HG03097 (cell line): ENCODE measurements around the gene USP17L18.
"Not testable (repeated sequence)": the region's sequence is repeated elsewhere in the genome, so short reads cannot be mapped to it uniquely, and the experiment has no call there.

Experiments used
- ATAC-seq: cut with Tn5 transposase; IDR thresholded peaks from one replicate; pipeline ENCODE4 v1.9.1; 2021; ENCODE audit not compliant: unreplicated experiment, low FRiP score

USP17L18 gene, protein sequence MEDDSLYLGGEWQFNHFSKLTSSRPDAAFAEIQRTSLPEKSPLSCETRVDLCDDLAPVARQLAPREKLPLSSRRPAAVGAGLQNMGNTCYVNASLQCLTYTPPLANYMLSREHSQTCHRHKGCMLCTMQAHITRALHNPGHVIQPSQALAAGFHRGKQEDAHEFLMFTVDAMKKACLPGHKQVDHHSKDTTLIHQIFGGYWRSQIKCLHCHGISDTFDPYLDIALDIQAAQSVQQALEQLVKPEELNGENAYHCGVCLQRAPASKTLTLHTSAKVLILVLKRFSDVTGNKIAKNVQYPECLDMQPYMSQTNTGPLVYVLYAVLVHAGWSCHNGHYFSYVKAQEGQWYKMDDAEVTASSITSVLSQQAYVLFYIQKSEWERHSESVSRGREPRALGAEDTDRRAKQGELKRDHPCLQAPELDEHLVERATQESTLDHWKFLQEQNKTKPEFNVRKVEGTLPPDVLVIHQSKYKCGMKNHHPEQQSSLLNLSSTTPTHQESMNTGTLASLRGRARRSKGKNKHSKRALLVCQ

DNA sequence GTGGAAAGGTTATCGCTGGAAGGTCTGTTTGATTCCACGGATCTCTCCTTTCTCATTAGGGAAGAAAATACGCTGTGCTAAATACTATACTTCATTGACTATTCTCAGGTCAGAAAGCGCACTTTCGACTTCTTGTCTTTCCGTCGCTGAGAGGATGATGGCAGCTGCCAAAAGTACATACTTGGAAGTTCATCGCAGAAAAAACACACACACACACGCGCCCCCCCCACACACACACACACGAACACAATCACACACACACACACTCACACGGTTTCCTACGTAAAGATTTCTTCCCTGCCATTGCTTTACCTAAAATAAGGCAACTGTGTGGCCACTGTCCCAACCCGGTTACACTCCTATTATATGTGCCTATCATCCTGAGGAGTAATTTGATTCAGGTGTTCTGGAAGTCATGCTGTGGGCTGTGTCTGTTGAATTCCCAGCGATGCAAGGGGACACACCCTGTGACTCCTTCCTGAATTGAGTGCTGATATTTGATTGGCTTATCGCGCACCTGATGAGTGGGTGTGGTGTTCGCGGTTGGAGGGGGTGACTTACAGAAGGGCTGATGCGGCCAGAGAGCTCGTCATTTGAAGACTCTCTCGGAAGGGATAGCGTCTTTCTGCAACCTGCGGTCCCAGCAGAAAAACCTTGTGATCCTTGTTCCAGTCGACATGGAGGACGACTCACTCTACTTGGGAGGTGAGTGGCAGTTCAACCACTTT is at the start of gene USP17L18:
TSS of gene USP17L18 (plus strand) at position 678 of the 728 bp plus-strand sequence. CDS start at position 678, 0 bp downstream.
- not testable (repeated sequence) for ATAC-seq

DNA sequence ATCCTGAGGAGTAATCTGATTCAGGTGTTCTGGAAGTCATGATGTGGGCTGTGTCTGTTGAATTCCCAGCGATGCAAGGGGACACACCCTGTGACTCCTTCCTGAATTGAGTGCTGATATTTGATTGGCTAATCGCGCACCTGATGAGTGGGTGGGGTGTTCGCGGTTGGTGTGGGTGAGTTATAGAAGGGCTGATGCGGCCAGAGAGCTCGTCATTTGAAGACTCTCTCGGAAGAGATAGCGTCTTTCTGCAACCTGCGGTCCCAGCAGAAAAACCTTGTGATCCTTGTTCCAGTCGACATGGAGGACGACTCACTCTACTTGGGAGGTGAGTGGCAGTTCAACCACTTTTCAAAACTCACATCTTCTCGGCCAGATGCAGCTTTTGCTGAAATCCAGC is 38.1 kb upstream of the USP17L18 start, which contains the start of gene USP17L10:
TSS of gene USP17L10 (plus strand) at position 301 of the 400 bp plus-strand sequence. CDS start at position 301, 0 bp downstream.
- not testable (repeated sequence) for ATAC-seq

DNA sequence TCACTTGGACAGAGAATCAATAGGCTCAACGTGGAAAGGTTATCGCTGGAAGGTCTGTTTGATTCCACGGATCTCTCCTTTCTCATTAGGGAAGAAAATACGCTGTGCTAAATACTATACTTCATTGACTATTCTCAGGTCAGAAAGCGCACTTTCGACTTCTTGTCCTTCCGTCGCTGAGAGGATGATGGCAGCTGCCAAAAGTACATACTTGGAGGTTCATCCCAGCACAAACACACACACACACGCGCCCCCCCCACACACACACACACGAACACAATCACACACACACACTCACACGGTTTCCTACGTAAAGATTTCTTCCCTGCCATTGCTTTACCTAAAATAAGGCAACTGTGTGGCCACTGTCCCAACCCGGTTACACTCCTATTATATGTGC is 33.7 kb upstream of the USP17L18 start:
- ATAC-seq = not testable (repeated sequence)

DNA sequence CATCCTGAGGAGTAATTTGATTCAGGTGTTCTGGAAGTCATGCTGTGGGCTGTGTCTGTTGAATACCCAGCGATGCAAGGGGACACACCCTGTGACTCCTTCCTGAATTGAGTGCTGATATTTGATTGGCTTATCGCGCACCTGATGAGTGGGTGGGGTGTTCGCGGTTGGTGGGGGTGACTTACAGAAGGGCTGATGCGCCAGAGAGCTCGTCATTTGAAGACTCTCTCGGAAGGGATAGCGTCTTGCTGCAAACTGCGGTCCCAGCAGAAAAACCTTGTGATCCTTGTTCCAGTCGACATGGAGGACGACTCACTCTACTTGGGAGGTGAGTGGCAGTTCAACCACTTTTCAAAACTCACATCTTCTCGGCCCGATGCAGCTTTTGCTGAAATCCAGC is 33.3 kb upstream of the USP17L18 start, which contains the start of gene USP17L11:
TSS of gene USP17L11 (plus strand) at position 301 of the 400 bp plus-strand sequence. CDS start at position 301, 0 bp downstream.
- not testable (repeated sequence) for ATAC-seq

DNA sequence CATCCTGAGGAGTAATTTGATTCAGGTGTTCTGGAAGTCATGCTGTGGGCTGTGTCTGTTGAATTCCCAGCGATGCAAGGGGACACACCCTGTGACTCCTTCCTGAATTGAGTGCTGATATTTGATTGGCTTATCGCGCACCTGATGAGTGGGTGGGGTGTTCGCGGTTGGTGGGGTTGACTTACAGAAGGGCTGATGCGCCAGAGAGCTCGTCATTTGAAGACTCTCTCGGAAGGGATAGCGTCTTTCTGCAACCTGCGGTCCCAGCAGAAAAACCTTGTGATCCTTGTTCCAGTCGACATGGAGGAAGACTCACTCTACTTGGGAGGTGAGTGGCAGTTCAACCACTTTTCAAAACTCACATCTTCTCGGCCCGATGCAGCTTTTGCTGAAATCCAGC is 28.6 kb upstream of the USP17L18 start, which contains the start of gene USP17L12:
TSS of gene USP17L12 (plus strand) at position 301 of the 400 bp plus-strand sequence. CDS start at position 301, 0 bp downstream.
- not testable (repeated sequence) for ATAC-seq

DNA sequence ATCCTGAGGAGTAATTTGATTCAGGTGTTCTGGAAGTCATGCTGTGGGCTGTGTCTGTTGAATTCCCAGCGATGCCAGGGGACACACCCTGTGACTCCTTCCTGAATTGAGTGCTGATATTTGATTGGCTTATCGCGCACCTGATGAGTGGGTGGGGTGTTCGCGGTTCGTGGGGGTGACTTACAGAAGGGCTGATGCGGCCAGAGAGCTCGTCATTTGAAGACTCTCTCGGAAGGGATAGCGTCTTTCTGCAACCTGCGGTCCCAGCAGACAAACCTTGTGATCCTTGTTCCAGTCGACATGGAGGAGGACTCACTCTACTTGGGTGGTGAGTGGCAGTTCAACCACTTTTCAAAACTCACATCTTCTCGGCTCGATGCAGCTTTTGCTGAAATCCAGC is 23.8 kb upstream of the USP17L18 start, which contains the start of gene USP17L13:
TSS of gene USP17L13 (plus strand) at position 301 of the 400 bp plus-strand sequence. CDS start at position 301, 0 bp downstream.
- ATAC-seq = not testable (repeated sequence)

DNA sequence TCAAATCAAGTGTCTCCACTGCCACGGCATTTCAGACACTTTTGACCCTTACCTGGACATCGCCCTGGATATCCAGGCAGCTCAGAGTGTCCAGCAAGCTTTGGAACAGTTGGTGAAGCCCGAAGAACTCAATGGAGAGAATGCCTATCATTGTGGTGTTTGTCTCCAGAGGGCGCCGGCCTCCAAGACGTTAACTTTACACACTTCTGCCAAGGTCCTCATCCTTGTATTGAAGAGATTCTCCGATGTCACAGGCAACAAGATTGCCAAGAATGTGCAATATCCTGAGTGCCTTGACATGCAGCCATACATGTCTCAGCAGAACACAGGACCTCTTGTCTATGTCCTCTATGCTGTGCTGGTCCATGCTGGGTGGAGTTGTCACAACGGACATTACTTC is 18.2 kb upstream of the USP17L18 start:
- ATAC-seq = not testable (repeated sequence)

DNA sequence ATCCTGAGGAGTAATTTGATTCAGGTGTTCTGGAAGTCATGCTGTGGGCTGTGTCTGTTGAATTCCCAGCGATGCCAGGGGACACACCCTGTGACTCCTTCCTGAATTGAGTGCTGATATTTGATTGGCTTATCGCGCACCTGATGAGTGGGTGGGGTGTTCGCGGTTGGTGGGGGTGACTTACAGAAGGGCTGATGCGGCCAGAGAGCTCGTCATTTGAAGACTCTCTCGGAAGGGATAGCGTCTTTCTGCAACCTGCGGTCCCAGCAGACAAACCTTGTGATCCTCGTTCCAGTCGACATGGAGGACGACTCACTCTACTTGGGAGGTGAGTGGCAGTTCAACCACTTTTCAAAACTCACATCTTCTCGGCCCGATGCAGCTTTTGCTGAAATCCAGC is 14.3 kb upstream of the USP17L18 start, which contains the start of gene USP17L15:
TSS of gene USP17L15 (plus strand) at position 301 of the 400 bp plus-strand sequence. CDS start at position 301, 0 bp downstream.
- not testable (repeated sequence) for ATAC-seq

DNA sequence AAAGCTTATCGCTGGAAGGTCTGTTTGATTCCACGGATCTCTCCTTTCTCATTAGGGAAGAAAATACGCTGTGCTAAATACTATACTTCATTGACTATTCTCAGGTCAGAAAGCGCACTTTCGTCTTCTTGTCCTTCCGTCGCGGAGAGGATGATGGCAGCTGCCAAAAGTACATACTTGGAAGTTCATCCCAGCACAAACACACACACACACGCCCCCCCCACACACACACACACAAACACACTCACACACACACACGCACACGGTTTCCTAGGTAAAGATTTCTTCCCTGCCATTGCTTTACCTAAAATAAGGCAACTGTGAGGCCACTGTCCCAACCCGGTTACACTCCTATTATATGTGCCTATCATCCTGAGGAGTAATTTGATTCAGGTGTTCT is 10.0 kb upstream of the USP17L18 start:
- ATAC-seq = not testable (repeated sequence)

DNA sequence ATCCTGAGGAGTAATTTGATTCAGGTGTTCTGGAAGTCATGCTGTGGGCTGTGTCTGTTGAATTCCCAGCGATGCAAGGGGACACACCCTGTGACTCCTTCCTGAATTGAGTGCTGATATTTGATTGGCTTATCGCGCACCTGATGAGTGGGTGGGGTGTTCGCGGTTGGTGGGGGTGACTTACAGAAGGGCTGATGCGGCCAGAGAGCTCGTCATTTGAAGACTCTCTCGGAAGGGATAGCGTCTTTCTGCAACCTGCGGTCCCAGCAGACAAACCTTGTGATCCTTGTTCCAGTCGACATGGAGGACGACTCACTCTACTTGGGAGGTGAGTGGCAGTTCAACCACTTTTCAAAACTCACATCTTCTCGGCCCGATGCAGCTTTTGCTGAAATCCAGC is 4.9 kb upstream of the USP17L18 start, which contains the start of gene USP17L17:
TSS of gene USP17L17 (plus strand) at position 301 of the 400 bp plus-strand sequence. CDS start at position 301, 0 bp downstream.
- ATAC-seq = not testable (repeated sequence)

DNA sequence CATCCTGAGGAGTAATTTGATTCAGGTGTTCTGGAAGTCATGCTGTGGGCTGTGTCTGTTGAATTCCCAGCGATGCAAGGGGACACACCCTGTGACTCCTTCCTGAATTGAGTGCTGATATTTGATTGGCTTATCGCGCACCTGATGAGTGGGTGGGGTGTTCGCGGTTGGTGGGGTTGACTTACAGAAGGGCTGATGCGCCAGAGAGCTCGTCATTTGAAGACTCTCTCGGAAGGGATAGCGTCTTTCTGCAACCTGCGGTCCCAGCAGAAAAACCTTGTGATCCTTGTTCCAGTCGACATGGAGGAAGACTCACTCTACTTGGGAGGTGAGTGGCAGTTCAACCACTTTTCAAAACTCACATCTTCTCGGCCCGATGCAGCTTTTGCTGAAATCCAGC is 4.6 kb downstream of the USP17L18 start, which contains the start of gene USP17L19:
TSS of gene USP17L19 (plus strand) at position 301 of the 400 bp plus-strand sequence. CDS start at position 301, 0 bp downstream.
- not testable (repeated sequence) for ATAC-seq

DNA sequence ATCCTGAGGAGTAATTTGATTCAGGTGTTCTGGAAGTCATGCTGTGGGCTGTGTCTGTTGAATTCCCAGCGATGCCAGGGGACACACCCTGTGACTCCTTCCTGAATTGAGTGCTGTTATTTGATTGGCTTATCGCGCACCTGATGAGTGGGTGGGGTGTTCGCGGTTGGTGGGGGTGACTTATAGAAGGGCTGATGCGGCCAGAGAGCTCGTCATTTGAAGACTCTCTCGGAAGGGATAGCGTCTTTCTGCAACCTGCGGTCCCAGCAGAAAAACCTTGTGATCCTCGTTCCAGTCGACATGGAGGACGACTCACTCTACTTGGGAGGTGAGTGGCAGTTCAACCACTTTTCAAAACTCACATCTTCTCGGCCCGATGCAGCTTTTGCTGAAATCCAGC is 9.4 kb downstream of the USP17L18 start, which contains the start of gene USP17L20:
TSS of gene USP17L20 (plus strand) at position 301 of the 400 bp plus-strand sequence. CDS start at position 301, 0 bp downstream.
- not testable (repeated sequence) for ATAC-seq

DNA sequence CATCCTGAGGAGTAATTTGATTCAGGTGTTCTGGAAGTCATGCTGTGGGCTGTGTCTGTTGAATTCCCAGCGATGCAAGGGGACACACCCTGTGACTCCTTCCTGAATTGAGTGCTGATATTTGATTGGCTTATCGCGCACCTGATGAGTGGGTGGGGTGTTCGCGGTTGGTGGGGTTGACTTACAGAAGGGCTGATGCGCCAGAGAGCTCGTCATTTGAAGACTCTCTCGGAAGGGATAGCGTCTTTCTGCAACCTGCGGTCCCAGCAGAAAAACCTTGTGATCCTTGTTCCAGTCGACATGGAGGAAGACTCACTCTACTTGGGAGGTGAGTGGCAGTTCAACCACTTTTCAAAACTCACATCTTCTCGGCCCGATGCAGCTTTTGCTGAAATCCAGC is 14.1 kb downstream of the USP17L18 start, which contains the start of gene USP17L21:
TSS of gene USP17L21 (plus strand) at position 301 of the 400 bp plus-strand sequence. CDS start at position 301, 0 bp downstream.
- ATAC-seq = not testable (repeated sequence)

DNA sequence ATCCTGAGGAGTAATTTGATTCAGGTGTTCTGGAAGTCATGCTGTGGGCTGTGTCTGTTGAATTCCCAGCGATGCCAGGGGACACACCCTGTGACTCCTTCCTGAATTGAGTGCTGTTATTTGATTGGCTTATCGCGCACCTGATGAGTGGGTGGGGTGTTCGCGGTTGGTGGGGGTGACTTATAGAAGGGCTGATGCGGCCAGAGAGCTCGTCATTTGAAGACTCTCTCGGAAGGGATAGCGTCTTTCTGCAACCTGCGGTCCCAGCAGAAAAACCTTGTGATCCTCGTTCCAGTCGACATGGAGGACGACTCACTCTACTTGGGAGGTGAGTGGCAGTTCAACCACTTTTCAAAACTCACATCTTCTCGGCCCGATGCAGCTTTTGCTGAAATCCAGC is 18.9 kb downstream of the USP17L18 start, which contains the start of gene USP17L22:
TSS of gene USP17L22 (plus strand) at position 301 of the 400 bp plus-strand sequence. CDS start at position 301, 0 bp downstream.
- ATAC-seq = not testable (repeated sequence)

DNA sequence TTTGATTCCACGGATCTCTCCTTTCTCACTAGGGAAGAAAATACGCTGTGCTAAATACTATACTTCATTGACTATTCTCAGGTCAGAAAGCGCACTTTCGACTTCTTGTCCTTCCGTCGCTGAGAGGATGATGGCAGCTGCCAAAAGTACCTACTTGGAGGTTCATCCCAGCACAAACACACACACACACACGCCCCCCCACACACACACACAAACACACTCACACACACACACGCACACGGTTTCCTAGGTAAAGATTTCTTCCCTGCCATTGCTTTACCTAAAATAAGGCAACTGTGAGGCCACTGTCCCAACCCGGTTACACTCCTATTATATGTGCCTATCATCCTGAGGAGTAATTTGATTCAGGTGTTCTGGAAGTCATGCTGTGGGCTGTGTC is 23.3 kb downstream of the USP17L18 start:
- ATAC-seq = not testable (repeated sequence)
